GM12891 (cell line): ENCODE data around the gene UBQLN1.
"Not testable (repeated sequence)": the region's sequence is repeated elsewhere in the genome, so short reads cannot be mapped to it uniquely, and the experiment has no call there.

Experiments
- PAX5 ChIP-seq: IDR thresholded peaks from 2 replicates; pipeline ENCODE4 v1.6.1; 2011; ENCODE audit warnings: low read length, moderate library complexity, mild to moderate bottlenecking; ENCODE audit not compliant: insufficient read depth, severe bottlenecking
- POLR2A ChIP-seq: IDR thresholded peaks from 2 replicates; pipeline ENCODE4 v1.6.1; 2011; ENCODE audit warnings: low read depth, low read length, control low read depth
- POLR2AphosphoS5 ChIP-seq: IDR thresholded peaks from 2 replicates; pipeline ENCODE4 v1.6.1; 2011; ENCODE audit warnings: low read depth, low read length, control low read depth
- POU2F2 ChIP-seq: IDR thresholded peaks from 2 replicates; pipeline ENCODE4 v1.6.1; 2011; ENCODE audit warnings: low read depth, mild to moderate bottlenecking, control low read depth, low read length, moderate library complexity
- SPI1 ChIP-seq: IDR thresholded peaks from 2 replicates; pipeline ENCODE4 v1.6.1; 2011; ENCODE audit warnings: low read depth, low read length, control low read depth
- TAF1 ChIP-seq: IDR thresholded peaks from 2 replicates; pipeline ENCODE4 v1.6.1; 2011; ENCODE audit warnings: low read depth, low read length, control low read depth

GRCh38 chr9:83613298-83613697 lies 94.5 kb downstream of the UBQLN1 start:
- not testable (repeated sequence) for TF ChIP-seq TAF1, POLR2AphosphoS5, POLR2A, SPI1, POU2F2, PAX5
